Measurements from ENCODE around the gene C21orf58. TPM values are rescaled to one million over a fixed set of nuclear protein-coding genes. Genes with fewer than 3 reads are reported as not detected.

C21orf58 gene
- total RNA-seq, 1 experiment from 2014 or later, result 10.8 TPM

DNA sequence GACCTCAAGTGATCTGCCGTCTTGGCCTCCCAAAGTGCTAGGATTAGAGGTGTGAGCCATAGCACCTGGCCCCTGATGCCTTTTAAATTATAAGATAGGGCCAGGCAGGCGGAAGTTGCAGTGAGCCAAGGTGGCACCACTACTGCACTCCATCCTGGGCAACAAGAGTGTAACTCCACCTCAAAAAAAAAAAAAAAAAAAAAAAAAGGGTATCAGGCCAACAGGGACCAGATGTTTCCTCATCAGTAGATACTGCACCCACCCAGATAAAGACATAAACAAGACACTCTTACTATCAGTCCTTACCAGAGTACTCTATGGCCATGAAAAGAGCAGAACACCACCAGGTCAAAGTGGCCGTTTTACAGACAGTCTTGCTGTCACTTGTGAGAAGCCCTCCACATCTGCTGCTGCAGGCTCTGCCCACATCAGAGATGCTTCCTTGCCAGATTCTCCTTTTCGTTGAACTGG, 3.3 kb downstream of the C21orf58 start (continued):
- TF ChIP-seq YY1 (IDR thresholded peaks at IDR 0.05; ENCODE audit: extremely low read depth, insufficient replicate concordance, low read depth, low read length) (no peak), EGR1 (IDR thresholded peaks at IDR 0.05; ENCODE audit: low read depth) (no peak), FOSL1 (IDR thresholded peaks at IDR 0.05; ENCODE audit: low read depth) (no peak)

- H3K9me3 ChIP-seq (ENCODE audit: control insufficient read depth in 1 of 2, insufficient read depth in 1 of 2, low read depth in 1 of 2, low read length in 2 of 2), result no peaks in the 10 kb centered on the region
- BruUV-seq (replicated peaks), result no TSS peak
- no peak for ATAC-seq
Observed at GRCh38 chr21:46319186-46319585, 4.5 kb downstream of the C21orf58 start.

More at GRCh38 chr21:46319186-46319585, 4.5 kb downstream of the C21orf58 start:
- Histone ChIP-seq H3K27ac (ENCODE audit: low read depth, low read length) (no peak overlapping the region), H3K9ac (ENCODE audit: low read length) (no peak overlapping the region), H3K4me3 (replicated peaks in 1 of 2; ENCODE audit: low read depth in 1 of 2, low read length in 2 of 2) (no peak overlapping the region), H3K9me2 (ENCODE audit: insufficient read depth) (no peaks in the 10 kb centered on the region), H3K79me2 (ENCODE audit: insufficient read depth, low read length) (peaks cover 23% of the 10 kb centered on the region), H2AFZ (ENCODE audit: low read depth, low read length, poor library complexity, severe bottlenecking) (no peak overlapping the region), H3K27me3 (ENCODE audit: insufficient read depth, low read length) (no peaks in the 10 kb centered on the region), H3K4me1 (ENCODE audit: control insufficient read depth in 1 of 2, insufficient read depth in 2 of 2, low read length in 2 of 2) (peaks cover 15 to 28% of the 10 kb centered on the region in 2 experiments; a peak in 3 of 4 replicates), H3K36me3 (ENCODE audit: control insufficient read depth in 1 of 2, insufficient read depth in 2 of 2, low read length in 2 of 2) (no peaks in the 10 kb centered on the region), H4K20me1 (ENCODE audit: insufficient read depth) (no peaks in the 10 kb centered on the region), H3K4me2 (ENCODE audit: low read length) (no peak overlapping the region)
- no peak for TF ChIP-seq ZBTB33 (IDR thresholded peaks at IDR 0.05; ENCODE audit: extremely low read depth, insufficient replicate concordance, low read length)
- no peak for TF ChIP-seq ZNF274 (IDR thresholded peaks at IDR 0.05; ENCODE audit: low read depth, low read length)
- no peak for TF ChIP-seq YY1 (IDR thresholded peaks at IDR 0.05; ENCODE audit: extremely low read depth, insufficient replicate concordance, low read depth, low read length)
- TF ChIP-seq ZFX (IDR thresholded peaks at IDR 0.05), result no peak
- no peak for TF ChIP-seq RAD21 (IDR thresholded peaks at IDR 0.05; ENCODE audit: low read depth)
- no peak for TF ChIP-seq CBX3 (IDR thresholded peaks at IDR 0.05; ENCODE audit: low read depth)
- no peak for TF ChIP-seq CTCF (IDR thresholded peaks at IDR 0.05 in 2 of 3, conservative IDR thresholded peaks at IDR 0.05 in 1 of 3; ENCODE audit: borderline replicate concordance in 1 of 3, insufficient read depth in 1 of 3, low read depth in 2 of 3, low read length in 2 of 3)
- no peak for TF ChIP-seq SP1 (IDR thresholded peaks at IDR 0.05; ENCODE audit: low read depth)
- no peak for TF ChIP-seq EGR1 (IDR thresholded peaks at IDR 0.05; ENCODE audit: low read depth)
- no peak for TF ChIP-seq JUND (IDR thresholded peaks at IDR 0.05)
- TF ChIP-seq POLR2AphosphoS5 (IDR thresholded peaks at IDR 0.05; ENCODE audit: low read depth, low read length), result no peak
- TF ChIP-seq, protein P1, sequence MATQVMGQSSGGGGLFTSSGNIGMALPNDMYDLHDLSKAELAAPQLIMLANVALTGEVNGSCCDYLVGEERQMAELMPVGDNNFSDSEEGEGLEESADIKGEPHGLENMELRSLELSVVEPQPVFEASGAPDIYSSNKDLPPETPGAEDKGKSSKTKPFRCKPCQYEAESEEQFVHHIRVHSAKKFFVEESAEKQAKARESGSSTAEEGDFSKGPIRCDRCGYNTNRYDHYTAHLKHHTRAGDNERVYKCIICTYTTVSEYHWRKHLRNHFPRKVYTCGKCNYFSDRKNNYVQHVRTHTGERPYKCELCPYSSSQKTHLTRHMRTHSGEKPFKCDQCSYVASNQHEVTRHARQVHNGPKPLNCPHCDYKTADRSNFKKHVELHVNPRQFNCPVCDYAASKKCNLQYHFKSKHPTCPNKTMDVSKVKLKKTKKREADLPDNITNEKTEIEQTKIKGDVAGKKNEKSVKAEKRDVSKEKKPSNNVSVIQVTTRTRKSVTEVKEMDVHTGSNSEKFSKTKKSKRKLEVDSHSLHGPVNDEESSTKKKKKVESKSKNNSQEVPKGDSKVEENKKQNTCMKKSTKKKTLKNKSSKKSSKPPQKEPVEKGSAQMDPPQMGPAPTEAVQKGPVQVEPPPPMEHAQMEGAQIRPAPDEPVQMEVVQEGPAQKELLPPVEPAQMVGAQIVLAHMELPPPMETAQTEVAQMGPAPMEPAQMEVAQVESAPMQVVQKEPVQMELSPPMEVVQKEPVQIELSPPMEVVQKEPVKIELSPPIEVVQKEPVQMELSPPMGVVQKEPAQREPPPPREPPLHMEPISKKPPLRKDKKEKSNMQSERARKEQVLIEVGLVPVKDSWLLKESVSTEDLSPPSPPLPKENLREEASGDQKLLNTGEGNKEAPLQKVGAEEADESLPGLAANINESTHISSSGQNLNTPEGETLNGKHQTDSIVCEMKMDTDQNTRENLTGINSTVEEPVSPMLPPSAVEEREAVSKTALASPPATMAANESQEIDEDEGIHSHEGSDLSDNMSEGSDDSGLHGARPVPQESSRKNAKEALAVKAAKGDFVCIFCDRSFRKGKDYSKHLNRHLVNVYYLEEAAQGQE (IDR thresholded peaks at IDR 0.05; ENCODE audit: low read depth), result no peak
- TF ChIP-seq ELF1 (IDR thresholded peaks at IDR 0.05; ENCODE audit: borderline replicate concordance, low read depth), result no peak
- DNase-seq (ENCODE audit: low read depth, low spot score), result no peak
- ChIA-PET RAD21 (ENCODE audit: low non-redundant PET in 1 of 2, low total read pairs in 2 of 2, uncharacterized antibody in 2 of 2, unreplicated experiment in 2 of 2) (no interaction called here), POLR2A (no interaction called here), CTCF (no interaction called here)
- intact Hi-C loops (cut with micrococcal nuclease), result no loop called here
